CD4-positive, alpha-beta T cell (primary cell): ENCODE measurements around the gene CD6. TPM values are rescaled to one million over a fixed set of nuclear protein-coding genes. Genes with fewer than 3 reads are reported as not detected.
"Not testable (repeated sequence)": the region's sequence is repeated elsewhere in the genome, so short reads cannot be mapped to it uniquely, and the experiment has no call there.

Experiments used
- ATAC-seq: fragments of 200-7000 bp; cut with Tn5 transposase; one replicate; pipeline ENCODE4 v1.10.0; 2022; ENCODE audit warnings: mild to moderate bottlenecking; ENCODE audit not compliant: poor library complexity
- CTCF ChIA-PET: fragments of 350-600 bp; sonication (Branson Sonifier 250); formaldehyde crosslinking; loops from one replicate; lab custom pipeline; 2021; ENCODE audit warnings: antibody characterized with exemption, inconsistent platforms; lab: Charles Lee
- POLR2A ChIA-PET: fragments of 350-600 bp; sonication (Branson Sonifier 250); formaldehyde crosslinking; loops from one replicate; lab custom pipeline; 2021; ENCODE audit warnings: antibody characterized with exemption, inconsistent platforms; lab: Charles Lee
- DNase-seq, 14 experiments: peaks; one replicate each; pipeline ENCODE4 v3.0.0-alpha.2; 2013 to 2020; ENCODE audit warnings: mixed read lengths in 2 of 14
- H3K27ac ChIP-seq, 2 donors: one replicate each; pipeline versions ENCODE4 v1.5.1 to v1.7.0; 2013; ENCODE audit warnings: low read length in 2 of 2, low read depth in 1 of 2, mild to moderate bottlenecking in 1 of 2
- H3K27me3 ChIP-seq, 2 experiments: 1 replicate in 1 of 2; 2 replicates in 1 of 2; pipeline versions ENCODE4 v1.6.1 to v1.7.0; 2013; ENCODE audit warnings: low read length in 2 of 2, control low read depth in 1 of 2, mild to moderate bottlenecking in 1 of 2, moderate library complexity in 1 of 2; ENCODE audit not compliant: insufficient read depth in 2 of 2, control insufficient read depth in 1 of 2
- H3K36me3 ChIP-seq: one replicate; pipeline ENCODE4 v1.6.1; 2013; ENCODE audit warnings: low read length, control low read depth; ENCODE audit not compliant: insufficient read depth
- H3K4me1 ChIP-seq: one replicate; pipeline ENCODE4 v1.6.1; 2013; ENCODE audit warnings: low read length, control low read depth; ENCODE audit not compliant: insufficient read depth
- H3K4me3 ChIP-seq: one replicate; pipeline ENCODE4 v1.5.1; 2013; ENCODE audit warnings: mild to moderate bottlenecking, low read length, moderate library complexity
- H3K9me3 ChIP-seq, 2 experiments: 1 replicate in 1 of 2; 2 replicates in 1 of 2; pipeline versions ENCODE4 v1.6.1 to v1.7.0; 2013; ENCODE audit warnings: low read length in 2 of 2, mild to moderate bottlenecking in 2 of 2, control low read depth in 1 of 2, moderate library complexity in 1 of 2; ENCODE audit not compliant: control insufficient read depth in 1 of 2, insufficient read depth in 1 of 2
- H3K27ac Mint-ChIP-seq: one replicate; pipeline ENCODE4 v1.8.0; 2020; ENCODE audit warnings: mixed read lengths
- H3K27me3 Mint-ChIP-seq: one replicate; pipeline ENCODE4 v1.8.0; 2021; ENCODE audit warnings: mixed read lengths
- H3K36me3 Mint-ChIP-seq: one replicate; pipeline ENCODE4 v1.8.0; 2021; ENCODE audit warnings: low read depth, mixed read lengths
- H3K4me1 Mint-ChIP-seq: one replicate; pipeline ENCODE4 v1.8.0; 2021; ENCODE audit warnings: low read depth, mixed read lengths
- H3K4me3 Mint-ChIP-seq: one replicate; pipeline ENCODE4 v1.8.0; 2020; ENCODE audit warnings: mild to moderate bottlenecking, mixed read lengths
- H3K9me3 Mint-ChIP-seq: one replicate; pipeline ENCODE4 v1.8.0; 2020; ENCODE audit warnings: mixed read lengths
- intact Hi-C, 2 experiments: fragments of 100-400 bp; cut with DNase I in 1 of 2; cut with micrococcal nuclease in 1 of 2; formaldehyde crosslinking; loops; one replicate each; pipeline versions ENCODE4 v1.15.1 to v1.9.0; 2023 to 2025; cut with DNase I, micrococcal nuclease
- total RNA-seq, 174 experiments: library from RNA in 2 of 174; stranded (reverse) in 2 of 174; gene quantifications; one replicate each; pipeline ENCODE4 v1.2.3 and lab custom pipeline; 2021 to 2026
- TF ChIP-seq, protein P1 (sequence below): fragments of 200-600 bp; IDR thresholded peaks from one replicate; pipeline ENCODE4 v1.8.0; 2022; ENCODE audit warnings: antibody characterized with exemption, mild to moderate bottlenecking

CD6 gene
- total RNA-seq, 2 experiments from 2014 or later = 814 to 827 TPM

DNA sequence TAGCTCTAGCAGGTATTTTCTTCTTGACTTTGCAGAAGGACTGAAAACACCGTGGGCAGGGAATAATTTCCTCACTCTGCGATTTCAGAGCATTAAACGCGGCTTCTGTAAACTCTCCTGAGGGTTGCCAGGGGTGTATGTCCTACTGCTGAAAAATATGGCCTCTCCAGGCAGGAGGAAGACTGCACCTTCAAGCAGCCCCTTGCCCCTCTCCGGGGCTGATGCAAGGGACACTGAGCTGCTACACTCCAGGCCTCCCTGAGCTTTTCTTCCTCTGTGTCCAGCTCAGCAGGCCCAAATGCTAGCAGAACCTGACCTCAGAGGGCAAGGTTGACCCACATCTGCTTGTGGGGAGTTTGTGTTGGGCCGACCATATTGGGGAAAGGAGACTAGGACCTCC, 2.2 kb downstream of the CD6 start:
- TF ChIP-seq, protein P1, sequence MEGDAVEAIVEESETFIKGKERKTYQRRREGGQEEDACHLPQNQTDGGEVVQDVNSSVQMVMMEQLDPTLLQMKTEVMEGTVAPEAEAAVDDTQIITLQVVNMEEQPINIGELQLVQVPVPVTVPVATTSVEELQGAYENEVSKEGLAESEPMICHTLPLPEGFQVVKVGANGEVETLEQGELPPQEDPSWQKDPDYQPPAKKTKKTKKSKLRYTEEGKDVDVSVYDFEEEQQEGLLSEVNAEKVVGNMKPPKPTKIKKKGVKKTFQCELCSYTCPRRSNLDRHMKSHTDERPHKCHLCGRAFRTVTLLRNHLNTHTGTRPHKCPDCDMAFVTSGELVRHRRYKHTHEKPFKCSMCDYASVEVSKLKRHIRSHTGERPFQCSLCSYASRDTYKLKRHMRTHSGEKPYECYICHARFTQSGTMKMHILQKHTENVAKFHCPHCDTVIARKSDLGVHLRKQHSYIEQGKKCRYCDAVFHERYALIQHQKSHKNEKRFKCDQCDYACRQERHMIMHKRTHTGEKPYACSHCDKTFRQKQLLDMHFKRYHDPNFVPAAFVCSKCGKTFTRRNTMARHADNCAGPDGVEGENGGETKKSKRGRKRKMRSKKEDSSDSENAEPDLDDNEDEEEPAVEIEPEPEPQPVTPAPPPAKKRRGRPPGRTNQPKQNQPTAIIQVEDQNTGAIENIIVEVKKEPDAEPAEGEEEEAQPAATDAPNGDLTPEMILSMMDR = no peak
- ATAC-seq (no peak), DNase-seq (peak in 1 of 14 experiments; percentile 32)
- H3K27ac Mint-ChIP-seq = peak overlapping the region; percentile 94
- H3K27me3 Mint-ChIP-seq = no peaks in the 10 kb centered on the region
- Histone ChIP-seq H3K9me3 (no peaks in the 10 kb centered on the region), H3K4me1 (peaks cover 57% of the 10 kb centered on the region), H3K36me3 (peaks cover 26% of the 10 kb centered on the region), H3K27ac (peak overlapping the region; percentile 83 to 93), H3K27me3 (no peaks in the 10 kb centered on the region), H3K4me3 (peak overlapping the region; percentile 96)
- H3K4me1 Mint-ChIP-seq = peaks cover 57% of the 10 kb centered on the region
- H3K4me3 Mint-ChIP-seq = peak overlapping the region; percentile 90
- H3K36me3 Mint-ChIP-seq = peaks cover 70% of the 10 kb centered on the region
- POLR2A ChIA-PET = interaction anchor here (1.2 to 1.7 kb wide), 2 partner anchors 38 to 68 kb away, joined by 5 read pairs; partner anchors contain the start of gene PRPF19
- CTCF ChIA-PET = no interaction called here
- no peaks in the 10 kb centered on the region for H3K9me3 Mint-ChIP-seq
- intact Hi-C loops = no loop called here

DNA sequence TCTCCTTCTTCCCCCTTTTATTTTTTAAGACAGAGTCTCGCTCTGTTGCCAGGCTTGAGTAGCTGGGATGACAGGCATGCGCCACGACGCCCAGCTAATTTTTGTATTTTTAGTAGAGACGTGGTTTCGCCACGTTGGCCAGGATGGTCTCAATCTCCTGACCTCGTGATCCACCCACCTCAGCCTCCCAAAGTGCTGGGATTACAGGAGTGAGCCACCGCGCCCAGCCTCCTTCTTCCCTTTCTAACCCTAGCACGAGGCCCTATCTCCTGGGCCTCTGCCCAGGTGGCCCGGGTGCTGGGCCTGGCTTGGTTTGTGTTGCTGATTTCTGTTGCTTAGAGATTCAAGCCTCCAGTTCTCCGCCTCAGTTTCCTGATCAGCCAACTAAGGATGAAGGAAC, 2.8 kb downstream of the CD6 start:
- Histone ChIP-seq H3K4me1 (peaks cover 64% of the 10 kb centered on the region), H3K27ac (peak overlapping the region; percentile 83 to 93), H3K4me3 (peak overlapping the region; percentile 96), H3K36me3 (peaks cover 28% of the 10 kb centered on the region)
- H3K4me3 Mint-ChIP-seq = peak overlapping the region; percentile 90
- H3K27me3 ChIP-seq, ATAC-seq, intact Hi-C loops, H3K9me3 Mint-ChIP-seq, DNase-seq, H3K9me3 ChIP-seq, H3K27me3 Mint-ChIP-seq: not testable (repeated sequence)
- CTCF ChIA-PET = interaction anchor here (1.0 kb wide), 1 partner anchor 128 kb away, joined by 3 read pairs; the partner anchor contains the start of gene CD5
- H3K4me1 Mint-ChIP-seq = peaks cover 63% of the 10 kb centered on the region
- POLR2A ChIA-PET = interaction anchor here (1.2 to 1.7 kb wide), 3 partner anchors 37 to 110 kb away, joined by 4 to 5 read pairs (median 5); partner anchors contain the start of gene PRPF19
- peaks cover 76% of the 10 kb centered on the region for H3K36me3 Mint-ChIP-seq
- H3K27ac Mint-ChIP-seq = peak overlapping the region; percentile 94

DNA sequence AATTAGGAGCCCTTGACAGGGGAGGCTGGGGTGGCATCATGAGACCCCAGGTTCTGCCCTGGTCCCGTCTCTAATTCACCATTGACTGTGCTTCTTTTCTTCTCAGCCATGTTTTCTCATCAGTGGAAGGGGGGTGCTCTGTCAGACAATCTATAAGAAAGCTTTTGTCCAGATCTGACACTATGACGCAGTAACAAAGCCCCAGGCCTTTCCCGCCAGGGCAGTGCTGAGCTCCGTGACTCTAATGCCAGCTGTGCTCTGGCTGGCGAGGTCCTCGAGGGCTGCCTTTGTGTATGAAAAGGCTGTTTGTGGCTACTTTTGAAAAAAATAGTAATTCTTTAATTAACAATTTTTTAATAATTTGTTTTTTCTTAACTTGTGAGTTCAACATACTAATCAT, 3.2 kb downstream of the CD6 start:
- H3K9me3 ChIP-seq = no peaks in the 10 kb centered on the region
- Mint-ChIP-seq H3K4me3 (peak overlapping the region; percentile 90), H3K27ac (peak overlapping the region; percentile 94), H3K27me3 (no peaks in the 10 kb centered on the region), H3K36me3 (peaks cover 80% of the 10 kb centered on the region), H3K4me1 (peaks cover 67% of the 10 kb centered on the region), H3K9me3 (no peaks in the 10 kb centered on the region)
- no peaks in the 10 kb centered on the region for H3K27me3 ChIP-seq
- peak overlapping the region; percentile 96 for H3K4me3 ChIP-seq
- ChIA-PET POLR2A (interaction anchor here (1.0 to 1.7 kb wide), 4 partner anchors 37 to 132 kb away, joined by 3 to 5 read pairs (median 4); partner anchors contain the start of gene PRPF19), CTCF (interaction anchor here (1.0 kb wide), 1 partner anchor 128 kb away, joined by 3 read pairs; the partner anchor contains the start of gene CD5)
- TF ChIP-seq, protein P1 = no peak
- peaks cover 30% of the 10 kb centered on the region for H3K36me3 ChIP-seq
- ATAC-seq (no peak), DNase-seq (peak in 4 of 14 experiments; percentile 36 to 58 (median 45))
- H3K4me1 ChIP-seq = peaks cover 68% of the 10 kb centered on the region
- intact Hi-C loops = no loop called here
- H3K27ac ChIP-seq = peak overlapping the region; percentile 83 to 93
